Myocyte (in vitro differentiated cells): ENCODE measurements around the gene SAMD4A. TPM values are rescaled to one million over a fixed set of nuclear protein-coding genes. Genes with fewer than 3 reads are reported as not detected.
"Not testable (repeated sequence)": the region's sequence is repeated elsewhere in the genome, so short reads cannot be mapped to it uniquely, and the experiment has no call there.

Experiments
- DNase-seq: peaks from one replicate; pipeline ENCODE4 v3.0.0-alpha.2; 2012; ENCODE audit warnings: low read depth
- total RNA-seq: library from RNA; depleted of rRNA; stranded (reverse); fragments of >200 nt; gene quantifications from 2 replicates; pipeline ENCODE4 v1.2.3, GENCODE V29; 2014

SAMD4A gene
- total RNA-seq, 1 donor from 2014 or later = 83.2 TPM

DNA sequence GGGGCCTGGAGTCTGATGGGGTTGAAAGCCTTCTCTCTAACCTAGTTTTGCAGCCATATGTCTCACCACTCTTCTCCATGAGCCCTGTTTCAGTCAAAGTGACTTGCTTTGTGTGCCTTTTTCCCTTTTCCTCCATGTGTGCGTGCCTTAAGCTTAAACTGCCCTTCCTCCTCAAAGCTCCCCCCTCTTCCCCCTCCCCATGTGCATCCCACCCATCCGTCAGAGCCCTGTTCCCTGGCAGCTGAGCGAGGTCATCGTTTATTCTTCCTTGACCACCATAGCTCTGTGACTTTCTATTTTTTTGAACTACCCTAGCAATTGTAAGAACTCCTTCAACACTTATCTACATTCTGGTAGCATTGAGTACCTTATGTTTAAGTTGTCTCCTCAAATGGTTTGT is 24.9 kb downstream of the SAMD4A start:
- DNase-seq = no peak

DNA sequence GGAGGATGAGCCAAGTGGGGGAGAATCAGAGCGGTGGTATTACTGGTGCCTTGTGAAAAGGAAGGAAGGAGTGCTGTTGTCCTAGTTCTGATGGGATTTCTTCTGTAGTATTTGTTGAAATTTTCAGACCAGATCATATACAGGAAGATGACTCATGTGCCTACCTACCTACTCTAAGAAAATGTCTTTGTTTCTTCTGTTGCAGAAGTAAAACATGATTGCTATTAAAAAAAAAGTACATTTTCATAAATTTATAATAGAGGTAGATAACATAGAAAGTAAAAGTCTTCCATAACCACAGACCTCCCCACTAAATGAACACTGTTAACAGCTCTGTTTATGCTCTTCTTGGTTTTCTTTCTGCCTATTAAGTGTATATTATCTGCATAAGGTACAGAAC is 26.9 kb downstream of the SAMD4A start:
- no peak for DNase-seq

DNA sequence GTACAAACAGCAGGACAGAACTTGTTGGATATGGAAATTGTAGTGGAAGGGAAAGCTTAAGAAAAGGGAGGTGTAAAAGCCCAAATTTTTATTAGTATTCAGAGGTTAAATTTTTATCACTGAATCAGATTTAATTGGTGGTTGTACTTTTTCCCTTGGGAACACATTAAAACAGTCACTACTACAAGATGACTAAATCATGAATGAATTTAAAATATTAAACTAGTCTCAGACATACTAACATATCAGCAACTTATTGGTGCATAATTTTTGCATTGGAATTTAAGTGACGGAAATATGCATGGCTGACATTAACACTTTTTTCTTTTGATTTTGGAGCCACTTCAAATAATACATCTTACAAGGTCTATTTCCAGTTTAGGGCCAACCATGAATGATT is 27.6 kb downstream of the SAMD4A start:
- DNase-seq = no peak

DNA sequence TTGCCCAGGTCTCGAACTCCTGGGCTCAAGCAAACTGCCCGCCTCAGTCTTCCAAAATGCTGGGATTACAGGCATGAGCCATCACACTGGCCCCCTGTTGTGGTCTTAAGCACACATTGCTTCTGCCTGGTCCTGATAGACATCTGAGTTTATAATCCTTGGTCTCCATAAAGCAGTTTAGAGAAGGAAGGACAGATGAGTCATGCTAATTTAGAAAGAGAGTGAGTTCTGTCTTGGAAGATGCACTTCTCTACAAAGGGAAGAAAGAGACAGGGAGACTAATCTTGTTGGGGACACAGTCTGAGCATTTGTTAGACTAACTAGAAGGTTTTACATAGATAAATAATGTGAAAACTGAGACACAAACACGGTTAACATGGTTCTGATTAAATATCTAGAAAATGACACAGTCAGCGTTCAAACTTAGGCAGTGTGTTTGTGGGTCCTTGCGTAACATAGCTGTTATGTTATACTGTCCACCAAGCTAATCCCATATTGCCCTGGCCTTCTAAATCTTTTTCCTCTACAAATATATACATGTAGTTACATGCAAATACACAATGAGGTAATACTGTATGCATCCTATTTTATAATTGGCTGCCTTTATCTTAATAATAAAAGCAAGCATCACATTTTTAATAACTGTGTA is 31.0 kb downstream of the SAMD4A start:
- DNase-seq = peak; percentile 26

DNA sequence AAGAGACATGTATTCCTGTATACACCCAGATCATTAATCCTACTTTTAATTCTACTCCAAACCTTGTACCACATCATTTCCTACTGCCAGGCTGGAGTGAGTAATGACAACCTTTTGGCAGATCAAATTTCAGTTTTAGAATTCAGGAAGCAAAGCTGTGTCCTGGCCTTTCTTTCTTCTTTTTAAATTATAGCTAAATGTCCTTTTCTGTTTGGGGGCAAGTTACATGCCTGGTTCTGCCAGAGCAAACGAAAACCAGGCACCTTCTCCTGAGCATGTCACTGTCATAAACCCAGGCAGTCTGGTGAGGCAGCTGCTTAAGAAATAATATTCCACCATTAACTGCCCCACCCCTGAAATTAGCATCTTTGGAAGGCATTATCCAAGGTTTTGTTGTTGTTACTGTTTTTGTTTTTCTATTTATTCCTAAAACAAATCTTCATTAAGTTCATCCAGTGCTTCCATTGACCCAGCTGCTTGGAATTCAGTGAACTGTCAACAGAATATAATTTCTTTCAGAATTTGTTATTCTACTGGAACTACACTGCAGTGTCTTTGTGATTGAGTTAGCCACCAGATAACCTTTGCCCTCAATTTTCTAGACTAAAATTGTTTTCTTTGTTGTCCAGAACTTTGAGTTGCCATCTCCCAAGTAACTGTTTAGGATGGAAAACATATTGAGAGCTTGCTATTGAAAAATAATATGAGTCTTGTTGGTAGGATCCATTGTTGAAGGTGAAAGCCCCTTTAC is 33.2 kb downstream of the SAMD4A start:
- DNase-seq = peak; percentile 34

DNA sequence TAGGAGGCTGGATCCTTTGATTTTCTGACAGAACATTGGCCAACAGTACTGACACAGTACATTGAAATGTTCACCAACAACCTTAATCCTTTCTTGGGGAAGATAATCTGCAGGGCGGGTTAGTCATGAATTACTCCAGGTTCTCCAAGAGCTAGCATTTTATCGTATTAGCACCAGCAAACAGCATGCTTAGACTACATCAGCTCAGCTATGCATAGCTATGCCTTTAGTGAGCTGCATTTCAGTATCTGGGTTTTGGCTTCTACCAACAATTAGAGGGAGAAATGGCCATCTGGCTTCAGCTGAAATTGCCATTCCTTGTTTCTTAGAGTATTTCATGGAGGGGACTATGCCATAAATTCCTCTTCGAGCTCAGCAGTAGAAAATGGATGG is 33.8 kb downstream of the SAMD4A start:
- peak; percentile 21 for DNase-seq

DNA sequence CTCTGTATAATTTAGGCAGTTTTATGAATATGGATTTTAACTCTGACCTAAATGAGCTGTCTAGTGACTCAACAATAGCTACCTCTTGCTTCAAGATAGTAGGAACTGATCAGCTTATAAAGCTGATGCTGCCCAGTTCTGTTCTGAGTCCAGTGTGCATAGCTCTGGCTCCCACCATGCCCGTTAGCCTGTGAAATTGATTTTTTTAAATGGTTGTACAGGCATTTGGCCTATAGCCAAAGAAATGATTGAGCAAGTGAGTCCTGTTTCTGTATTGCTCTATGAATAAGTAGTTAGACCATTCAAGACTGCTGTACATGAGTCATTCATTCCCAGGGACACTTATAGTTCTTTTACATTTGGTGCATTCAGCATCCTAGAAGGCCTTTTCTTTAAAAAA is 36.4 kb downstream of the SAMD4A start:
- DNase-seq = no peak

DNA sequence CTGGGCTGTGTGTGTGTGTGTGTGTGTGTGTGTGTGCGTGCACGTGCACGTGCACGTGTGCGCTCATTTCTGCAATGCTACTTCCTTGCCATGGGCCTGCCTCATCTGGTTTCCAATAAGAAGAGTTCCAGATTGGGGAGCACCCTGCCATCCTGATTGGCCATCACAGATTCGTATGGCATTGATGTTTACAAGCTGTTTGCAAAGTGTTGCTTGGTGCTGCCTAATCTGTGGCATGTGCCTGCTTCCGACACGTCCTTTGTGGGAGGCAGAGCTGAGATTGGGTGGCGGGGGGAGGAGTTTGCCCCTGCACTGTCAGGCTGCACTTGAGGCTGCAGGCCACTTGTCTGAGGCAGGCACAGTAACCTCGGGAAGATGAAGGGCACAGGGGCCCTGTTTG is 39.2 kb downstream of the SAMD4A start:
- DNase-seq = peak; percentile 71

DNA sequence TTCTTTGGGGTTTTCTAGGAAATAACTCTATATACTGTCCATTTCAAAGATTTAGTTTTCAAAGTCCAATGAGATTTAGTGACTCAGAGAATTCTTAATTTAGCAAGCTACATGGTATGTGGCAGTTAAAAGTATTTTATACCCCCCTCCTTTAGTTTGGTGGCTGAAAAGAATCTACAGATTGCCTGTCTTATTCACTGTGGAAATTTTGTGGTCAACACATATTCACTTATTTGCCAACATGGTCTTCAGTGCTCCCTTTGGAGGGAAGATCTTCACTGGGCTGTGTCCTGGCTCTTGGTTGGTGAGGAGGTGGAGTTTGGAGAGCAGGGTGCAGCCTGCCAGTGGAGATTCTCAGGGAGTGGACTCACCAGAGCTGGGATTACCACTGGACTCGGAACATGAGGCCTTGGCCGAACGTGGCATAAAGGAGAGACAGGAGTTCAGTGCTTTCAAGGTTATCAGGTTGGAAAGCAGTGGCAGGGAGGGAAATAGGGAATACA is 39.8 kb downstream of the SAMD4A start:
- DNase-seq = peak; percentile 67

DNA sequence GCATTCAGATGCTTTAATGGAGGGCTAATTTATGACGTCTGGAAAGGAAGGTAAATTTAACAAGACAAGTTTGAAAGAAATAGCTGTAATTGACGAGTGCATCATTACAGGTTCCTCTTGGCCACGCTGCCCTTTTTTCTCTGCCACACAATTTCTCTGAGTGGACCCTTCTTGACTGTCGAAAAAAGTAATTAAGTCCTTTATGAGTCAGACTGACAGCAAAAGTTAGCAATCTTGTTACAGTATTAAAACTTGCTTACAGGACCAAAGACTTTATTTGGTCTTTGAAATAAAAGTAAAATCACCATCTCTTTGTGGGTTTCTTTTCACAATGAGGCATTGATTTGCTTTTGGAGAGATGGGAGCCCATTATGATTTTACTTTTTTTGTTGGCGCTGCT is 42.6 kb downstream of the SAMD4A start:
- DNase-seq = no peak

DNA sequence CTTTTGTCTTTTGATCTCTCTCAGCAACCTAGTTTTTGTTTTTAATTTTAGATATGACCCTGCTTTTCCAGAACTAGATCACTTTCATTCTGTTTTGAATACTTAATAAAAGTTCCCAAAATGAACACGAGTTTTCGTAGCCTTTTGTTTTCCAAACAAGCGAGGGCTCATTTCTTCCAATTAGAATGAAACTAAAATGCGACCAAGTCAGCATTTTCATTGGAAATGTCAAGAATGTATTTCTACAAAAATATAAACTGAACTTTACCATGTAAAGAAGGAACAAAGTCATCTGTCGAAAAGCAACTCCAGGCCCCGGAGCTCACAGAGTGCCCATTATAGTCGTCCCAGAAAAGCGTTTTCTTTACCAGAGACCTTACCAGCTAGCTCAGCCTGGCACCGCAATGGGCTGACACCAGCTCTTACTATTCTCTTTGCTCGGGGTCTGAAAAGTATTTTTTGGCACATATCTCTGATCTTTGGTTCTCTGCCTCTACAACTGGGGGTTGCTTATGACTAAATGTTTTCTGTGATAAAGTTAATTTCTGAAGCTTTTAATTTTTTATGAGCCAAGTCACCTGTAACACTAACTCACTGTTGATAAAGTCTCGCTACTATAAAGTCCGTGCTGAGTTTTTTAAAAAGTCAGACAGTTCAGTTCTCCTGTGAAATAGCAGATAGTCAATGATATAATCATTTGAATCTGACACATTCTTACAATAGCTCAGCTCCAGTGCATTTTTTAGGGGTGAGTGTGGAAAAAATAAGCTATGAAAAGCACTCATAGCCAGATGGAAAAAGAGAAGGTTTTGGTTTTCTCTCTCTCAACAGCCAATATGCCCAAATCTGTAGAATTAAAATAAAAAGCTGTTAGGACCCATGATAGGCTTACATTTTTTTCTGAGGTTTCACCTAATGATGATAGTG is 43.4 kb downstream of the SAMD4A start:
- DNase-seq = no peak

DNA sequence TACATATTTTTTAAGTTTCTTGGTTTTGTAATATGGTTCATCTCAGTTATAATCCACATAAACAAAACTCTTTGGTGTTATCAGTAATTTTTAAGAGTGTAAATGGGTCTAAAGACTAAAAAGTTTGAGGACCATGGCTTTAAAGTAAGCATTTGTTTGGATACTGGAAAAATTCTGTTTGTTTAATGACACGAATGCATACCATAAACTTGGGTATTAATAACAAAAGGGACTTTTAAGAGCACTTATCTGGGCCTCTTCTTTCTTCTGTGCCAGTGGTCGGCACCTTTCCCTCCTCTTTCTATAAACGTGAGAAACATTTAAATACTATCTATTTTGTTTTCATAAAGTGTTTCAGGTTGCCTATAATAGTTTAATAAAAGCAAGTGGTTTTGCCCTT is 47.4 kb downstream of the SAMD4A start:
- no peak for DNase-seq

DNA sequence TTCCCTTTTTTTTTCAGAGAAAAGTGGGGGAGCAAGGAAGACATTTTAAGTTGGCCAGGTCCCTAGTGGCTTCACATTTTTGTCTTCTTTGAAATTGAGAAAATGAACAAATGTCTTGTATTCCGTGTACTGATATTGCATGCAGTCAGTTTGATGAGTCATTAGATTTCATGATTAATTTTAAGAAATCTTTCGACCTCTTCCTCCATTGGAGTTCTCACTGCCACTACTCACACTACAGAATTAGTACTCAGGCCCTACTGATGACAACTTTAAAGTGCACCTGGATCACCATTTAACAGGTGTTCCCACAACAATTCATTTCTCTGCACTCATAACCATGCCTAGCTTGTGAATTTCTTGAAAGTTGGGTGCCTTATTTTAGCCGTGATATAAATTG is 50.5 kb downstream of the SAMD4A start:
- DNase-seq = peak; percentile 18

DNA sequence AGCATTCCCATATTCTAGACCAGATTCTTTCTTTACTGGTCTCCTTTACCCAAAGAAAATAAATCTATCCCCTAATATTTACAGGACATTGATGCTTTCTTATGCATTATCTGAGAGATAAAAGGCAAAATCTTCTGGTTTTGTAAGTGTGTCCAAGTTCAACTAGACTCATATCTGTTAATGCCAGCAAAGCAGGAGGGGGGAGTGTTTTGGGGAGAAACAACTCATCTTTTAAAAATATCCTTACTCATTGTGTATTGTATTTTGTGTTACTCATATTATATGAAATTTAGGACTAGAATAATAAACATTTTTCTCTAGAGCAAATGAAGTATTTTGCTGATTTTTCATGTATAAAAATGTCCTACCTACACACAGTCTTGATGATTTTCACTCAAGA is 54.8 kb downstream of the SAMD4A start:
- DNase-seq = no peak

DNA sequence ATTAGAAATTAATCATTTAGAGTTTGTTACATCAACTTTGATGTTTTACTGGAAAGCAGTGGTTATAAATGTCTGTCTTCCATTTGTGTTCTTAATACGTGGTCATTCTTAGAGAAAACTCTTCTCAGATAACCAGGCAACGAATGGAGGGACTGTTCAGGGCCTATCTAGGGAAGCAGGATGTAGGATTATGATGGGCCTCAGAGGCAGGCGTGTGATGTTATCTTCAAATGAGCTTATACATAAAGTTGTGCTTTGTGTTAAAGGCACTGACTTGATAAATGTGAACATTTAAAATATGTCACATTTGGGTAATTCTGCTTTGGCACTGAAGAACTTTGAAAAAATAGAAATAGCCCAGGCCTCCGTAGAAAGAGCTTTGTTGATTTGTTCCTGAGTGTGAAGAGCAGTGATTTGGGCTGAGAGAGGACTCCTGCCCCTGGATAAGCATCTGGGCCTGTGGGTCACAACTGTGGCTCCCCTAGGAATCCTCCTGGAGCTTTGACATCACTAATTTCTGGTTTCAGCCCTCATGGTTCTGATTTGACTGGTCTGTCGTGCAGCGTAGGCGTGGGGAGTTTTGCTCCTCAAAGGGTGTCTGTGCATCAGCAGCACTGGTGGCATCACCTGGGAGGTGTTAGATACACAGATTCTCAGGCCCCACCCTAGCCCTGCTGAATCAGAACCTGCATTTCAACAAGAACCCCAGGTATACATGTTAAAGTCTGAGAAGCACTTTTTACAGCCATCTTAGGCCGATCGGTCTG is 55.4 kb downstream of the SAMD4A start:
- no peak for DNase-seq

DNA sequence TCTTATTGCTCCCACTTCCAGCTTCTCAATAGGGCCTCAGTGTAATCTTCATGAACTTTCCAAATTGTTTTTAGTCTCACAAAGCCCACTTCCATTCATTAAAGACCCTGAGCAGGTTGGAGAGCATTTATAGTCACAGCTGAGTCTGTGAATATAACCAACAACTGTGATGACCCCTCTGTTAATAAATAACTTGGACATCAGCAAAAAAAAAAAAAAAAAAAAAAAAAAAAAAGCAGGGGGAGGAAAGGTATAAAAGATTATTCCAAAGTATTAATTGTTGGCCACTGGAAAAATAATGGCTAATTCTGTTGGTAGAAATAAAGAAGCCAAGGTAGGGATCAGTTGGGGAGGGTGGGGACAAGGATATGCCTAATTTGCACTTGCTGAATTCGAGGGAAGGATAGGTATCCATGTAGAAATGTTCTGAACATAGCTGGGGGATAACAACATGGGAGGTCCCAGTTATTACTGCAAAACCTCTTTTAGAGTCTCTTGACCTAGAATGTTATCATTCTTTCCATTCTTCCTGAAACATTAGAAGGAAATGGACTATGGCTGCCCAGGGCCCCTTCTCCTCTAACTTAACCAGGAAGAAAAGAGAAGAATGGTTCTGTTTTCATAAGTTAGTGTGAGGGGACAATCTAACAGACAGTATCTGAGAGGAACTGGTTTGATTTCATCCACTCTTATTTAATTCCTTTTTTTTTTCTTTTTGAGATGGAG is 56.5 kb downstream of the SAMD4A start:
- DNase-seq = no peak

DNA sequence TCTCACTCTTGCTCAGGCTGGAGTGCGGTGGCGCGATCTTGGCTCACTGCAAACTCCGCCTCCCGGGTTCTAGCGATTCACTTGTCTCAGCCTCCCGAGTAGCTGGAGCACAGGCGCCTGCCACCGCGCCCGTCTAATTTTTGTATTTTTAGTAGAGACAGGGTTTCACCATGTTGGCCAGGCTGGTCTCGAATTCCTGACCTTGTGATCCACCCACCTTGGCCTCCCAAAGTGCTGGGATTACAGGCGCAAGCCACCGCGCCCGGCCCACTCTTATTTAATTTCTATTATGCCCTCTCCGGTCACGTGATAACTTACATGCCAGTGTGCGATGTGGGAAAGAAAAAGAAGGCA is 57.1 kb downstream of the SAMD4A start:
- DNase-seq = not testable (repeated sequence)

DNA sequence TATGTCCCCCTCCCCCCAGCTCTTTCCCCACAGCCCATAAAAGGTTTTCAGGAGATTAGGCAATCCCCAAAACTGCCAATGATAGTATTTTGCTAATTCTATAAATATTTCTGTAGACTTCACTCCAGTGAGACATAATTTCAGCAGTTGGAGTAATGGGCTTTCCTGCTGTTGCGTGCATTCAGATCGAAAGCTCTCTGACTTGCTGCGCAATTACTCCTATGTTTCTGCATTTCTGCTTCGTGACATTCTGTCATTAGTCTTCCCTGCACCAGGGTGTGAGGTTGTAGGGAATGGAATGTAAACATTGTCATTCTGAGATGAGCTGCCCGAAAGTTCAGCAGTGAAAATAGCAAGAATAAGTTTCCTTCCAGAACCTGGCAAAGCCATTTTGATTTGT is 58.2 kb downstream of the SAMD4A start:
- DNase-seq = no peak

DNA sequence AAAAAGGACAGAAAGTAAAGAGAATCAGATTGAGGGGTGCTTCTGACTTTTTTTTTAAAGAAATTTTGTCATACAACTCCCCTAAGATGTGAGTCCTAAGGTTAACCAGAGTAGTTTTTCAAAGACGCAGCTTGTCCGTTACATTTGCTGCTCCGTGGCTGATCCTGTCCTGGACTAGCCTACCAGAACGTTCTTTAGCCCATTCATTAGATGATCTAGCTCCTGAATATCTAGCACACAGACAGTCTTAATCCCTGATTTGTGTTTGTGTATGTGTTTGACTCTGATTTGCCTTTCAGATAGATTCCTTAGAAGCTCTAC is 60.3 kb downstream of the SAMD4A start:
- DNase-seq = no peak

DNA sequence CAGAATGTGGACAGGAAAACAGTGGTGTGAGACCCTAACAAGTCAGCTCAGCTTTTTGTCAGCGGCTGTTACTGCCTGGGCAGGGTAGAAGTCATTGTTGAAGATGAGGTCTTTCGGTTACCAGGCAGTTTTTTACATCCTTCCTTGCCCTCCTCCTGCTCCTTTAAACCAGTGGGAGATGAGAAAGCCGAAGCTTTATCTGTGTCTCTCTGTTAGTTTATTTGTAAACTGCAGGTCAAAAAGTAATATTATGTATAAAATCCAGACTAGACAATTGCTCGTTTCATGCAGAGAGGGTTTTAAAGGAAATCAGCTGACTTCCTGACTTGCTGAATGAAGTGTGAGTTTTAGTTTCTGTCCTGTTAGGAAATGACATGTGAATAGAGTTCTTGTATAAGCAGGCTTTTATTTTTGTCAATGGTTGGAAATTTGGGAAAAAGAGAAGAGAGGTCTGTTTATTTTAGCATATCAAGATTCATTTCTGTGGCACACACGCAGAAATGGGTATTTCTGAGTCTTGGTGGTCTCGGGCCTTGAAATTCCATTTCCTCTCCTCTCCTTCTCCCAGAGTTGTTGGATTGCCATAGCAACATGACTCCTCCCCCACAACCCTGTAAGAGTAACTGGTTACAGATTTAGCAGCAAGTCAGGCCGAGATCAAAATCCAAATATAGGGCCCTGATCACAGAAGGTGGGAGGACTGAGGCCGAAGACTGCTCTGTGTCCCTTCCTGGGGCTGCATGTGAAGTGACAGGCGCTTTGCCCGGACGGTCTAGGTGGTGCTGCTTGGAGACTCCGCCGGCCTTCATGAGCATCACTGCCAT is 60.8 kb downstream of the SAMD4A start:
- peak; percentile 87 for DNase-seq
